Measurements from ENCODE around the gene MAPKAPK2. TPM values are rescaled to one million over a fixed set of nuclear protein-coding genes. Genes with fewer than 3 reads are reported as not detected.

MAPKAPK2 gene
- total RNA-seq, 2 donors from 2014 or later, result 27.1 to 67.0 TPM

DNA sequence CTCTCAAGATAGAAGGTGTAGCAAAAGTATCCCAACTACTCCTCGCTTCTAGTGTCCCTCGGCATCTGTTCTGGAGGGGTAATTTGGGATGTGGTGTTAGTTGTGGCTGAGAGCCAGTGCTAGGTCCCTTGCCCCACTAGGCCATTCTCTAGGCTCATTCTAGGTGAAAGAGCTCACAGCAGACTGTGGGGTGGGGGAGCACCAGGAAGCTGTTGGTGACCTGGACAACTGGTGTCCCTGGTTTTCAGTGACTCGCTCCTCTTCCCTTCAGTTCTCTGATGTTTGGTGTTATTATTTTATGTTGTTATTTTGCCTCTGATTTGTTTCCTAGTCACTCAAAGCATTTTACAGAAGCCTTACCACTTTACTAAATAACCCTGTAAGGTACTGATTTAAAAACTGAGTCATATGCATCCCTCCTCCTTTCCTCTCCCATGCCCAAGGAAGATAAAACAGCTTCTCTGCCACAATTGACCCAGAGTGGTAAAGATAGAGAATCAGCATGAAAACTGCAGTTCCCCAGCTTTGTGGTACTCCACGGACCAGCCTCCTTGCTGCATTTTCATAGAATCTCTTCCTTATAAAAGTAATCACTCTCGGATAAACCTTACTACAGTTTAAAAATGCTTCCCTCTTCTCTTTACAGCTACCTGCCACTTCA, 35.3 kb upstream of the MAPKAPK2 start:
- TF ChIP-seq, protein P1, sequence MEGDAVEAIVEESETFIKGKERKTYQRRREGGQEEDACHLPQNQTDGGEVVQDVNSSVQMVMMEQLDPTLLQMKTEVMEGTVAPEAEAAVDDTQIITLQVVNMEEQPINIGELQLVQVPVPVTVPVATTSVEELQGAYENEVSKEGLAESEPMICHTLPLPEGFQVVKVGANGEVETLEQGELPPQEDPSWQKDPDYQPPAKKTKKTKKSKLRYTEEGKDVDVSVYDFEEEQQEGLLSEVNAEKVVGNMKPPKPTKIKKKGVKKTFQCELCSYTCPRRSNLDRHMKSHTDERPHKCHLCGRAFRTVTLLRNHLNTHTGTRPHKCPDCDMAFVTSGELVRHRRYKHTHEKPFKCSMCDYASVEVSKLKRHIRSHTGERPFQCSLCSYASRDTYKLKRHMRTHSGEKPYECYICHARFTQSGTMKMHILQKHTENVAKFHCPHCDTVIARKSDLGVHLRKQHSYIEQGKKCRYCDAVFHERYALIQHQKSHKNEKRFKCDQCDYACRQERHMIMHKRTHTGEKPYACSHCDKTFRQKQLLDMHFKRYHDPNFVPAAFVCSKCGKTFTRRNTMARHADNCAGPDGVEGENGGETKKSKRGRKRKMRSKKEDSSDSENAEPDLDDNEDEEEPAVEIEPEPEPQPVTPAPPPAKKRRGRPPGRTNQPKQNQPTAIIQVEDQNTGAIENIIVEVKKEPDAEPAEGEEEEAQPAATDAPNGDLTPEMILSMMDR (IDR thresholded peaks at IDR 0.05), result no peak
- TF ChIP-seq POLR2A (IDR thresholded peaks at IDR 0.05), result no peak
- TF ChIP-seq POLR2AphosphoS5 (IDR thresholded peaks at IDR 0.05), result no peak
- no peaks in the 10 kb centered on the region for H3K27me3 ChIP-seq (replicated peaks; ENCODE audit: insufficient read depth)
- H3K4me1 ChIP-seq (replicated peaks), result no peaks in the 10 kb centered on the region
- no peaks in the 10 kb centered on the region for H3K9me3 ChIP-seq
- H3K36me3 ChIP-seq, result no peaks in the 10 kb centered on the region
- WGBS, result 90% methylated on average over 5 of the region's 5 CpGs
- H3K27ac ChIP-seq, result no peak overlapping the region
- intact Hi-C loops (cut with DNase I), result no loop called here
- no peak for DNase-seq (ENCODE audit: low spot score)
- no peak overlapping the region for H3K4me3 ChIP-seq

DNA sequence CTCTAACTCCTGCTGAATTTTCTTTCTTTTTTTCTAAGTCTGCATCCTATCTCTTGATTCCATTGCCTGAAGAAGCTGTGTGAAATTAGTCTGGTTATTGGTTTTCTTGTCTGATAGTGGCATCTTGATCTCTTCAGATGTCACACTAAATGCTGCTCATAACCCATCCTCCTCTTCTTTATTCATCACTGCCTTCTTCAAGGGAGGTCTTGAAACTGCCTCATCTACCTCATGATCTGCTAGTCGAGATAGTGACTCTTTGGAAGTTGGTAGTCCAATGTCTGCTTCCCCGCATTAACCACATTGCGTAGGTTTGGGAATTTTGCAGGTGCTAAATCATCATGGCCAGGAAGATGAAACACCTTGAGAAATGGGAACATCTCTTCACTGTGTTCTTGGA, 33.7 kb upstream of the MAPKAPK2 start:
- 94% methylated on average over 3 of the region's 3 CpGs for WGBS
- Histone ChIP-seq H3K4me1 (replicated peaks) (no peaks in the 10 kb centered on the region), H3K27me3 (replicated peaks; ENCODE audit: insufficient read depth) (no peaks in the 10 kb centered on the region), H3K27ac (no peak overlapping the region), H3K4me3 (no peak overlapping the region), H3K36me3 (no peaks in the 10 kb centered on the region), H3K9me3 (no peaks in the 10 kb centered on the region)
- no peak for TF ChIP-seq POLR2A (IDR thresholded peaks at IDR 0.05)
- TF ChIP-seq, protein P1 (IDR thresholded peaks at IDR 0.05), result no peak
- TF ChIP-seq POLR2AphosphoS5 (IDR thresholded peaks at IDR 0.05), result no peak
- intact Hi-C loops (cut with DNase I), result no loop called here
- DNase-seq (ENCODE audit: low spot score), result no peak

DNA sequence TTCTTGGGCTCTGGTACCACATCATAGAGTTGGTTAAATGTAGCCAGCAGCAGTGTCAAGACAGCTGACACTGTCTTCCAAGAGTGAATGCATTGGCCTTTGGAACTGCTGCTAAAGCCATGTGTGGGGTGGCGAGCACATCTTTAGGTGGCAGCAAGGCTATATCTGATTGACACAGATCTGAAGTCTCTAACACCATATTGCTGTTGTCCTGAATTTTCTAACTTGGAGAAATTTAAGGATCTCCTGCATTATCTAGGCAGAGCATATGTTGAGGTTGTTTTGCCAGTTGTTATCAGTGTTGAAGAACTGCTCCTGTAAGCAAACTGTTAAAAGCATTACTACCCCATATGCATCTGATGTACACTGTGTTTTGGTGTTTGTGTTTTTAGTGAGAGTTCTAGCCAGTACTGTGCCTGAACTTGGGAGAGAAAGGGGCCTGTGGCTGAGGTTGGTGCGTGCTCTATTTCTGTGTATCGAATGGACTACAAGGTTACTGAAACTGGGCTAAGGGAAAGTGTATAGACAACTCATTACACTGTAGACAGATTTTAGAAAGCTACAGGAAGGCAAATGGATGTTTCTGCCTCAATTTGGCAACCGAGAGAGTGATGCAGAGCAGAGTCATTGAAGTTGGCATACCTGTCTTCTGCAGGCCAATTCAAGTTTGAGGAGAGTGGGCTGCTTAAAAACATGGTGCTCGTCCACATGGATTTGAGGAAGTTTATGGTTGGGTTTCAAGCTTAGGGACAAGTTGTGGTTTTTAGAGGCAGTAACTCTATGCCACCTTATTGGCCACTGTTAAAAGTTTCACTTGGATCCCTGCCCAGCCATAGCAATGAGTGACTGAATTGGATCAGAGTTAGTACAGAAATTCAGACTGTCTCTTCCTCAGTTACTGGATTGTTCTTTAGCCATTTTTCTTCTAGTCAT, 32.5 kb upstream of the MAPKAPK2 start:
- H3K27ac ChIP-seq, result no peak overlapping the region
- no peak for DNase-seq (ENCODE audit: low spot score)

DNA sequence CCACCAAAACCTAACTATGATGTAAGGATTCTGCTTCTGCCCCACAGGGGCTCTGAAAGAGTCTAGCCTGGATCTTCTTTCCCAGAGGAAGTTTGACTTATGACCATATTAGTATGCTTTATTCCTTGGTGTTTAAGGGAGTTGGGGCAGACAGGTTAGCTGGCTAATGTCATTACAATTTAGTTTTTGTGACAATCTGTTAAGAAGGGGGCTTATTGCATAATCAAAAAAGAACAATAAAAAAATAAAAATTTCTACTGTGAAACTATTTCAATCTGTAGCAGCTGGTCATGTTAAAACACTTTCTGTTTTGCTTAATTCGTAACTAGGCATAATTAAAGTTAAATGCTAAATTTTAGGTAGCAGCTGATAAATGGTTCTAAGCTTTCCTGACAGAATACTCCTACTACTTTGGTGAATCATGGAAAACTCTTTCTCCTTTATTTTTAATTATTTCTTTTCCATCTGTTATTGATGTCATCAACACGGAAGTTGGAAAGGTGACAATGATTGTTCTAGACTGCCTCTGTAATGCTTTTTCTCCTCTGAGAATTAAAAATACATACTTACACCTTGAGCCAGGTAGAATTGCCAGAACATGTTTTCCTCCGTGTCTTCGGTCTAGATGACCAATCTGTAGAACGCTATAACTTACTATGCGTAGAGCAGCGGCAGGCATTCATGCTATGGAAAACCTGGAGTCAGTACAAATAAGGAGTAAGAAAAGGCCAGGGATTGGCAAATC, 30.8 kb upstream of the MAPKAPK2 start:
- Histone ChIP-seq H3K27ac (no peak overlapping the region), H3K4me3 (no peak overlapping the region), H3K36me3 (no peaks in the 10 kb centered on the region), H3K9me3 (no peaks in the 10 kb centered on the region), H3K4me1 (replicated peaks) (no peaks in the 10 kb centered on the region), H3K27me3 (replicated peaks; ENCODE audit: insufficient read depth) (no peaks in the 10 kb centered on the region)
- WGBS, result 69% methylated on average over 7 of the region's 7 CpGs
- no peak for TF ChIP-seq POLR2A (IDR thresholded peaks at IDR 0.05)
- TF ChIP-seq POLR2AphosphoS5 (IDR thresholded peaks at IDR 0.05), result no peak
- TF ChIP-seq, protein P1 (IDR thresholded peaks at IDR 0.05), result no peak
- intact Hi-C loops (cut with DNase I), result no loop called here
- DNase-seq (ENCODE audit: low spot score), result no peak

More for the DNA sequence above, 32.5 kb upstream of the MAPKAPK2 start:
- H3K9me3 ChIP-seq, result no peaks in the 10 kb centered on the region
- H3K4me1 ChIP-seq (replicated peaks), result no peaks in the 10 kb centered on the region
- no peak for TF ChIP-seq POLR2AphosphoS5 (IDR thresholded peaks at IDR 0.05)
- TF ChIP-seq, protein P1 (IDR thresholded peaks at IDR 0.05), result no peak
- TF ChIP-seq POLR2A (IDR thresholded peaks at IDR 0.05), result no peak
- intact Hi-C loops (cut with DNase I), result no loop called here
- H3K27me3 ChIP-seq (replicated peaks; ENCODE audit: insufficient read depth), result no peaks in the 10 kb centered on the region
- no peak overlapping the region for H3K4me3 ChIP-seq
- no peaks in the 10 kb centered on the region for H3K36me3 ChIP-seq
- WGBS, result 71% methylated on average over 5 of the region's 5 CpGs
